GM21529 (cell line): Measurements from ENCODE around the gene XIRP1.
"Not testable (repeated sequence)": the region's sequence is repeated elsewhere in the genome, so short reads cannot be mapped to it uniquely, and the experiment has no call there.

Experiments used
- ATAC-seq: cut with Tn5 transposase; IDR thresholded peaks from one replicate; pipeline ENCODE4 v1.9.1; 2021; ENCODE audit not compliant: unreplicated experiment

XIRP1 gene

GRCh38 chr3:39187372-39188155, 4.8 kb downstream of the XIRP1 start:
- no peak for ATAC-seq

GRCh38 chr3:39186692-39187151, 5.7 kb downstream of the XIRP1 start:
- no peak for ATAC-seq

- no peak for ATAC-seq
Observed at GRCh38 chr3:39185959-39186691, 6.3 kb downstream of the XIRP1 start.

GRCh38 chr3:39185326-39185958, 7.0 kb downstream of the XIRP1 start:
- ATAC-seq = no peak

DNA sequence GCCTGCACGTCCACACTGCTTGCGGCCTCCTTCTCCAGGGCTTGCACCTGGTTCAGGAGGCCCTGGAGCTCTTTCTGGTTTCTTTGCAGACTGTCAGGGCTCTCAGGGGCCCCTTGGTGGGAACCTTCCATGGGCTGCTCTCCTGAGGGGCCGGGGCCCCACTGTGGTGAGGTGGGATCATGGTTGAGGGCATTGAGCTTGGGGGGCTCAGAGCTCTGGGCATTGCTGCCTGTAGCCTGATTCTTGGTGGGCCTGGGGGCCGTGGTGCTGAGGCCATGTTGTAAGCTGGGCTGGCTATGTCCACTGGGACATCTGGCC, 7.5 kb downstream of the XIRP1 start:
- no peak for ATAC-seq

- no peak for ATAC-seq
Observed at GRCh38 chr3:39184081-39184967, 8.1 kb downstream of the XIRP1 start.

GRCh38 chr3:39183211-39184080, 8.9 kb downstream of the XIRP1 start:
- no peak for ATAC-seq

GRCh38 chr3:39181408-39182335, 10.7 kb downstream of the XIRP1 start:
- ATAC-seq = no peak

DNA sequence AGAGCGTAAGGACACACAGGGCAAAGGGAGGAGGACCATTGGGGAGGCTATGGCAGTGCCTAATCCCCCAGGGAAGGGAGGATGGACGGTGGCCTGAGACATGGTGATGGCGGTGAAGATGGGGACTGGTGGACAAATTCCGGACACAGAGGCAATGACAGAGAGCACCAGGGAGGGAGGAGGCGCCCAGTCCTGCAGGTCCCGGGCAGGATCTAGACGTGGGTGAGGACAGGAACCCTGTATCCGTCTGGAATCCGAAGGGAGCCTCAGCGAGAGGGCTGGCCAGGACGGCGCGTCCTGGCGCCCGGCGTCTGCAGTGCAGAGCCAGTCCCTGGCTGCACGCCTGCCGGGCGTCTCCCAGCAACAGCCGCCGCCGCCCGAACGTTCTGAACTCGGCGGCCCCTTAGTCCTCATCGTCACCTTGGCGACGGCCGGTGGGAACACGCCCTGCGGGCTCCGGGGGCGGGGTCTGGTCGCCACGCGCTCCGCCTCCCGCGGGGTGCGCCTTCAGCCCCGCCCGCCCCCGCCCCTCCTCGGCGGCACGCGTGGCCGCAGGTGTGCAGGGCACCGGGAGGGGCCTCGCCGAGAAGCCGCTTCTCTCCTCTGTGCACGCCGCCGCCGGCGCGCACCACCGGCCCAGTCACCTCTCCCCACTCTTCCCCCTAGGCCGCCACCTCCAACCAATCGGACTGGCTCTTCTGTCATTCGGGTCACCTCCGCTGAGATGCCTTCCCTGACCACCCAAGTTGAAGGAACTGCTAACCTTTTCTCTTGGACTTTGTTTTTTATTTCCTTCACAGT, 11.6 kb downstream of the XIRP1 start:
- peak; percentile 87 for ATAC-seq

DNA sequence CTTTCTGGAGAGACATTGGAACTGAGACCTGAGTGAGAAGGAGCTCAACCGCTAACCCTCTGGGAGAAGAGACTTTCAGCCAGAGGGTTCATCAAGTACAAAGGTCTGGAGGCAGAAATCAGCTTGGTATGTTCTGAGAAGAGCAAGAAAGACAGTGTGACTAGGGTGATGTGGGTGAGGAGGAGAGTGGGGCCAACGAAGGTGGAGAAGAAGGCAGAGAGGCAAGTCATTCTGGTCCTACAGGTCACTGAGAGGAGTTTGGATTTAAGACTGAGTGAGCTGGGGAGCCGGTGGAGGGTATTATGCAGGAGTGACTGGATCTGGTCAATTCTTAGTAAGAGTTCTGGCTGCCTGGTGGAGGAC, 12.2 kb downstream of the XIRP1 start:
- ATAC-seq = no peak

DNA sequence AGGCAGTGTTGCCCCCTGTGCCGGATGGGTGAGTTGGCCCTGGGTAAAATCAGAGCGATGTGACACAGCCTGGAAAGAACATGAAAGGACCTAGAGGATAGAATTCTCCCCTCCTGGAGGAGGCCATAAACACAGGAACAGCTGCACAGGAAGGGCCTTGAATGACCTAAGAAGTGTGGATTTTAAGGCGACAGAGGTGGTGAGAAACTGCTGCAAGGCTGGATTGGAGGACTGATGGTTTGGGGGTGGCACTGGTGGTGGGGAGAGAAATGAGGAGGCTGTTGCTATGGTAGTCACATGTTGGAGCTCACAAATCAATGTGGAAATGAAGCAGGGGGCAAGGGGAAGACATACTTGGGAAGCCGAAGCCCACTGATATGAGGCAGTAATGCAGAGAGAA, 13.8 kb downstream of the XIRP1 start:
- no peak for ATAC-seq

DNA sequence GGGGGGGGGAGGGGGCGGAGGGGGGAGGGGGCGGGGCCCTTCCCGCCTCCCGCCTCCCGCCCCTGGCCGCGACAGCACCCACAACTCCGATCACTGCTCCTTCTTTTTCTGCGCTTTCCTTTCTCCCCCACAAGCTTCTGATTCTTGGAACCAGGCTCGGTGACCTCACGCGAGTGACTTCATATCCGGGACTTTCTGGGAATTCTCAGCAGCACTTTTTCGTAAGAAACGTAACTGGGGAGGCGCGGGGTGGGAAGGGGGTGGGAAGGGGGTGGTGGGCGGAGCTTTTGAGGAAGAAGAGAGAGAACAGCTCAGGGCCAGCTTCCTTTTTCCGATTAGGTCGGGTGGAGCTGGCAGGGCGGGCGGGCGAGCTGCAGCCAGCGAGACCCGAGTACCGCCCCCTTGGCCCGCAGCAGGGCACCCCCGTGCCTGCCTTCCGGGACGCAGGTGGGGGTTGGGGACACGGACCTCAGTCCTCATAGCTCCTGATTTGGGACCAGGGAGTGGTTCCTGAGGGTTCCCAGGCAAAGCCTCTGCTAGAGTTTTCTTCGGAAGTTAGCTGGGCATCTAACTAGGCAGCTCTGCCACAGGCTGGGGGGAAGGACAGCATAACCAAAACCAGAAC, 14.6 kb downstream of the XIRP1 start:
- peak; percentile 51 for ATAC-seq

DNA sequence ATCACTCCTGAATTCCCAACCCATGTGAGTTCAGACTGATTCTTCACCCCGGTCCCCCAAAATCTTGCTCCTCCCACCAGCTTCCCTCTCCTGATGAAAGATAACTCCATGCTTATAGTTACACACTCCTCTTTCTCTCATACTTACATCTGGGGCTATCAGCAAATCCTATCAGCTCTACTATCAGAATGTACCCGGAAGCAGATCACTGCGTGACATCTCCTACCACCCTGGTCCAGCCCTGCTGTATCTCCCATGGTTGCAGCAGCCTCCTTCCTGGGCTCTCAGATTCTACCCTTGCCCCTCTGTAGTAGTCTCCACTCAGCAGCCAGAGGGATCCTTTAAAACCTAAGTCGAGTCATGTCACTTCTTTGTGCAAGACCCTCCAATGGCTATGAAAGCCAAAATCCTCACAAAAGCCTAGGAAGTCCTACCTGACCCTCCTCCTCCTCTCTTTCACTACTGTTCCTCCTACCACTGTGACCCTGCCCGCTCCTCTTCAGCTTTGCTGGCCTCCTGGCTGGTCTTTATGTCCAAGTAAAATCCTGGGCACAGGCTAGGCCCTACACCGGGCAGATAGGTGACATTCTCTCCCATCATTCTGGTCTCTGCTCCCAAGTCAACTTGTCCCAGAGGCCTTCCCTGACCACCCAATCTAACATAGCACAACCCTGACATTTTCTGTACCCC, 16.2 kb downstream of the XIRP1 start:
- no peak for ATAC-seq

DNA sequence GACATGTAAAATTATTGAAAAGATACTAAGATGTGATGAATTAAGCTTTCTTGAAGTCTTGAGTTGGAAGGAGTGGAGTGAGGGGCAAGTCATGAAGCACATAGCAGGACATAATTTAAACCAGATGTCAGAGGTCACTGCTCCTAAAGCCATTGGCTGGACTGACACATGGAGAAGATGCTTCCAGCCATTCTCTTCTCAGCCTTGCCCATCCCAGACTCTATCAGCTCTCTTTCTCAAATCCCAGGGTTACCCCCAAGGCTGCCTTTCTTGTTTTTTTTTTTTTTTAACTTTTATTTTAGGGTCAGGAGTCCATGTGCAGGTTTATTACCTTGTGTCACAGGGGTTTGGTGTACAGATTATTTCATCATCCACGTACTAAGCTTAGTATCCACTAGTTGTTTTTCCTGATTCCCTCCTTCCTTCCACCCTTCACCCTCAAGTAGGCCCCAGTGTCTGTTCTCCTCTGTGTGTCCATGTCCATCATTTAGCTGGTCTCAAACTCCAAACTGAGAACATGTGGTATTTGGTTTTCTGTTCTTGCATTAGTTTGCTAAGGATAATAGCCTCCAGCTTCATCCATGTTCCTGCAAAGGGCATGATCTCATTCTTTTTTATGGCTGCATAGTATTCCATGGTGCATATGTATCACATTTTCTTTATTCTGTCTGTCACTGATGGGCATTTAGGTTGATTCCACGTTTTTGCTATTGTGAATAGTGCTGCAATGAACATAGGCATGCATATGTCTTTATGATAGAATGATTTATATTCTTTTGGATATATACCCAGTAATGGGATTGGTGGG, 18.9 kb downstream of the XIRP1 start:
- ATAC-seq = no peak

DNA sequence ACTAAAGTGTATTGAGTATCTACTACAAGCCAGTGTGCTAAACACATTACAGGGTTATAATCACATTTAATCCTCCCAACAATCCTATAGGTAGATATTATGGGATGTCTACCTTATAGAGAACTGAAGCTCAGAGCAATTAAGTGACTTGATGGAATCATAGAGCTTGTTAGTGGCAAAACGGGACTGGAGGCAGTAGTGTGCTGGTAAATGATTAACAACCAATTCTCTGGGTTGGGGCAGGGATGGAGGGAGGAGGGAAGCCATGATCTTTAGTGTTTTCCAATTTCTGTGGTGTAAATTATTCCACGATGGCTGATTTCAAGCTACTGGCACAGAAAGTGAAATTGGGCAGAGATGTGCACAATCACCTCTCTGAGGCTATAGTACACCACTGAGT, 20.5 kb downstream of the XIRP1 start:
- ATAC-seq = no peak

GRCh38 chr3:39170877-39171276, 21.5 kb downstream of the XIRP1 start:
- not testable (repeated sequence) for ATAC-seq
